Measurements from ENCODE around the gene SLC35E3.
A peak's percentile ranks its signal among the peaks of the same experiment; 100 is the strongest.

Gene SLC35E3

GRCh38 chr12:68745904-68746571 is at the start of gene SLC35E3:
Gene SLC35E3, plus strand, starts transcription at chr12:68746176. Its CDS starts 202 bp downstream, at chr12:68746378.
- ChIA-PET POLR2A (interaction anchor here (0.6 to 2.6 kb wide), 10 partner anchors 14 to 136 kb away, joined by 3 to 44 read pairs (median 4); partner anchors contain the start of genes MDM2, NUP107 and RAP1B), CTCF (interaction anchor here (1.0 to 1.3 kb wide), 2 partner anchors 84 to 324 kb away, joined by 3 to 4 read pairs; no protein-coding TSS in a partner anchor)
- TF ChIP-seq ZNF384 (IDR thresholded peaks at IDR 0.05) (no peak), SUZ12 (IDR thresholded peaks at IDR 0.05) (no peak), HDGF (IDR thresholded peaks at IDR 0.05; ENCODE audit: borderline replicate concordance) (no peak), ELF4 (IDR thresholded peaks at IDR 0.05) (no peak), LEF1 (IDR thresholded peaks at IDR 0.05; ENCODE audit: borderline replicate concordance) (no peak), TARDBP (IDR thresholded peaks at IDR 0.05) (no peak), SP1 (IDR thresholded peaks at IDR 0.05) (no peak), L3MBTL2 (conservative IDR thresholded peaks at IDR 0.05) (peak; percentile 43), ARNT (IDR thresholded peaks at IDR 0.05) (peak; percentile 82; the same call in 1 of the 2 replicates), PKNOX1 (IDR thresholded peaks at IDR 0.05) (no peak)
- peak; percentile 98 for DNase-seq (ENCODE audit: extremely low spot score)

DNA sequence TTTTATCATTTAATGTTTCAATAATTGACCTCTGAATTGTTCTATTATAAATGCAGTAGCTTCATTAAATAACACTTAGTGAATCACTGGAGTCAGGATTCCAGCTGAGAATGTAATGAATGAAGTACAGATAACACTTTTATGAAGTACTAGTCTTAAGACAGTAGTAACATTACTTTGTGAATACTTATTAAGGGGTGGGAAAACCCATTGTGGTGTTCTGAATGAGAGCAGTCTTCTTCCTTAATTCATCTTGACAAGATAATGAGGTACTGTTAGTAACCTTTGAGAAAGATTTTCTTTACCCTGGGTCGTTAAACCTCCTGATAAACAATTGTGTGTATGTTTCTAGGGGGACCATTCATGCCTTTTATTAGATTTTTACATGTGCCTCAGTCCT is 46.5 kb upstream of the SLC35E3 start:
- CTCF ChIA-PET = no interaction called here
- DNase-seq (ENCODE audit: extremely low spot score) = no peak
- TF ChIP-seq TARDBP (IDR thresholded peaks at IDR 0.05) (no peak), L3MBTL2 (conservative IDR thresholded peaks at IDR 0.05) (no peak), BHLHE40 (IDR thresholded peaks at IDR 0.05; ENCODE audit: borderline replicate concordance) (no peak), HDGF (IDR thresholded peaks at IDR 0.05; ENCODE audit: borderline replicate concordance) (no peak), FOXM1 (IDR thresholded peaks at IDR 0.05; ENCODE audit: borderline replicate concordance) (no peak), NFRKB (IDR thresholded peaks at IDR 0.05) (no peak), PKNOX1 (IDR thresholded peaks at IDR 0.05) (no peak), FOXA1 (IDR thresholded peaks at IDR 0.05) (no peak), FOXK2 (IDR thresholded peaks at IDR 0.05) (no peak), SUZ12 (IDR thresholded peaks at IDR 0.05) (no peak), SP1 (IDR thresholded peaks at IDR 0.05) (no peak), LEF1 (IDR thresholded peaks at IDR 0.05; ENCODE audit: borderline replicate concordance) (no peak)
- POLR2A ChIA-PET = no interaction called here

- DNase-seq (ENCODE audit: extremely low spot score) = no peak
- TF ChIP-seq HDGF (IDR thresholded peaks at IDR 0.05; ENCODE audit: borderline replicate concordance) (no peak), FOXK2 (IDR thresholded peaks at IDR 0.05) (no peak), LEF1 (IDR thresholded peaks at IDR 0.05; ENCODE audit: borderline replicate concordance) (no peak), NFRKB (IDR thresholded peaks at IDR 0.05) (no peak), ZNF384 (IDR thresholded peaks at IDR 0.05) (no peak), TARDBP (IDR thresholded peaks at IDR 0.05) (no peak), PKNOX1 (IDR thresholded peaks at IDR 0.05) (no peak), SUZ12 (IDR thresholded peaks at IDR 0.05) (no peak), BHLHE40 (IDR thresholded peaks at IDR 0.05; ENCODE audit: borderline replicate concordance) (no peak), ELF4 (IDR thresholded peaks at IDR 0.05) (no peak), ARNT (IDR thresholded peaks at IDR 0.05) (no peak), L3MBTL2 (conservative IDR thresholded peaks at IDR 0.05) (no peak), FOXM1 (IDR thresholded peaks at IDR 0.05; ENCODE audit: borderline replicate concordance) (no peak), FOXA1 (IDR thresholded peaks at IDR 0.05) (no peak), SP1 (IDR thresholded peaks at IDR 0.05) (no peak), CTBP1 (IDR thresholded peaks at IDR 0.05; ENCODE audit: borderline replicate concordance) (no peak)
- ChIA-PET CTCF (no interaction called here), POLR2A (no interaction called here)
Measured at GRCh38 chr12:68727776-68728175, 18.2 kb upstream of the SLC35E3 start.

GRCh38 chr12:68733661-68734071 is 12.3 kb upstream of the SLC35E3 start:
- POLR2A ChIA-PET = no interaction called here

GRCh38 chr12:68739891-68740290 is 6.1 kb upstream of the SLC35E3 start:
- DNase-seq (ENCODE audit: extremely low spot score) = no peak
- CTCF ChIA-PET = no interaction called here
- POLR2A ChIA-PET = no interaction called here
- TF ChIP-seq SUZ12 (IDR thresholded peaks at IDR 0.05) = no peak
- TF ChIP-seq ZNF384 (IDR thresholded peaks at IDR 0.05) = no peak
- no peak for TF ChIP-seq FOXM1 (IDR thresholded peaks at IDR 0.05; ENCODE audit: borderline replicate concordance)
- no peak for TF ChIP-seq TARDBP (IDR thresholded peaks at IDR 0.05)
- no peak for TF ChIP-seq FOXA1 (IDR thresholded peaks at IDR 0.05)

More at GRCh38 chr12:68733661-68734071, 12.3 kb upstream of the SLC35E3 start:
- no peak for TF ChIP-seq LEF1 (IDR thresholded peaks at IDR 0.05; ENCODE audit: borderline replicate concordance)
- TF ChIP-seq FOXA1 (IDR thresholded peaks at IDR 0.05) = no peak
- TF ChIP-seq L3MBTL2 (conservative IDR thresholded peaks at IDR 0.05) = no peak
- no peak for TF ChIP-seq HDGF (IDR thresholded peaks at IDR 0.05; ENCODE audit: borderline replicate concordance)
- TF ChIP-seq PKNOX1 (IDR thresholded peaks at IDR 0.05) = no peak
- no peak for TF ChIP-seq SUZ12 (IDR thresholded peaks at IDR 0.05)
- no peak for DNase-seq (ENCODE audit: extremely low spot score)
- CTCF ChIA-PET = no interaction called here

- ChIA-PET CTCF (no interaction called here), POLR2A (no interaction called here)
- no peak for TF ChIP-seq CTBP1 (IDR thresholded peaks at IDR 0.05; ENCODE audit: borderline replicate concordance)
- TF ChIP-seq ARNT (IDR thresholded peaks at IDR 0.05) = no peak
- no peak for TF ChIP-seq ZNF384 (IDR thresholded peaks at IDR 0.05)
- TF ChIP-seq FOXM1 (IDR thresholded peaks at IDR 0.05; ENCODE audit: borderline replicate concordance) = no peak
- no peak for TF ChIP-seq HDGF (IDR thresholded peaks at IDR 0.05; ENCODE audit: borderline replicate concordance)
- no peak for DNase-seq (ENCODE audit: extremely low spot score)
Measured at GRCh38 chr12:68743356-68743755, 2.6 kb upstream of the SLC35E3 start.

Data from HEK293T (cell line).